GM18499 (cell line): ENCODE results near the gene CHN2.
"Not testable (repeated sequence)": the region's sequence is repeated elsewhere in the genome, so short reads cannot be mapped to it uniquely, and the experiment has no call there.

ENCODE experiments used
- ATAC-seq: cut with Tn5 transposase; IDR thresholded peaks from one replicate; pipeline ENCODE4 v1.9.1; 2021; ENCODE audit warnings: moderate number of reproducible peaks; ENCODE audit not compliant: insufficient read depth, unreplicated experiment

Gene CHN2

GRCh38 chr7:29510028-29510427 is 315.5 kb downstream of the CHN2 start:
- no peak for ATAC-seq

GRCh38 chr7:29511337-29511736 is 316.8 kb downstream of the CHN2 start:
- no peak for ATAC-seq

- ATAC-seq: no peak
Observed at GRCh38 chr7:29511851-29512250, 317.3 kb downstream of the CHN2 start.

GRCh38 chr7:29516491-29516890 is 321.9 kb downstream of the CHN2 start:
- no peak for ATAC-seq

- no peak for ATAC-seq
Observed at GRCh38 chr7:29518616-29519015, 324.0 kb downstream of the CHN2 start.

GRCh38 chr7:29523728-29524127 is 329.2 kb downstream of the CHN2 start:
- ATAC-seq: no peak

- no peak for ATAC-seq
Observed at GRCh38 chr7:29527505-29528108, 333.0 kb downstream of the CHN2 start.

GRCh38 chr7:29528526-29528925 is 334.0 kb downstream of the CHN2 start:
- not testable (repeated sequence) for ATAC-seq
